KOPT-K1 (cell line): ENCODE results near the gene NAA38.

Experiments
- H3K27ac ChIP-seq: fragments of 200-600 bp; sonication (generic); 2 replicates; pipeline ENCODE4 v1.5.1; 2016; ENCODE audit warnings: antibody characterized with exemption, mild to moderate bottlenecking, low read depth, low read length; ENCODE audit not compliant: poor library complexity, severe bottlenecking
- H3K36me3 ChIP-seq: fragments of 200-600 bp; sonication (generic); 2 replicates; pipeline ENCODE4 v1.5.1; 2017; ENCODE audit warnings: antibody characterized with exemption, mild to moderate bottlenecking, low read length, moderate library complexity; ENCODE audit not compliant: insufficient read depth
- H3K9me3 ChIP-seq: fragments of 200-600 bp; sonication (generic); 2 replicates; pipeline ENCODE4 v1.5.1; 2017; ENCODE audit warnings: antibody characterized with exemption, low read length, mild to moderate bottlenecking; ENCODE audit not compliant: insufficient read depth, poor library complexity, severe bottlenecking

The NAA38 gene

DNA sequence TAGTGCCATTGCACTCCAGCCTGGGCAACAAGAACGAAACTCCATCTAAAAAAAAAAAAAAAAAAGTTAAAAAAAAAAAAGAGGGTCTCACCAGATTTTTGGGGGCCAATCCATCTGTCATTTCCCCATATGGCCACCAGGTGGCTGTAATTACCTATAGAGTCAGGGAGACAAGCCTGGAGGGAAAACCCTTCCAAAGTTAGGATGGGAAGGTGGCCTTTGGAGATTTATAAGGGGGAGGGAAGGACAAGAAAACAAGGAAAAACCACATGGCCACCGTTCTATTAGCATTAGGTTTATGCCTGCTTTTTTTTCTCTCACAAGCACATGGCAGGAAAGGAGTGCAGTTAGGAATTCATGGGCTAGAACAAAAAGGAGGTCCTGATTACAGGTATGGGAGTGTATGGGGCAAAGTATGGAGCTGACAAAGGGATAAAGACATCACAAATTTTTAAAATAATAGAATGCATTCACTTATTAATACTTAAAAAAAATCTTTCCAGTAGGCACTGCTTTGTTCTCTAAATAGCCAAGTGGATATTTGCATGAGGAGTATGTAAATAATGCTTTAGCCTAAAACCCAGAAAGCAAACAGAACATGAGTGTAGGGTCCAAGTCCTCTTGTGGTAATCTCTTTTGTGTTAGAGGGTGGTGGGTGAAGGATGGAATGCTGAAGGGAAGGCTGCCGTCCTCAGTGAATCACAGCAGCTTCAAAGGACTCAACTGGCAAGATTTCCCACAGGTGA lies 5.5 kb upstream of the NAA38 start:
- Histone ChIP-seq H3K36me3 (no peaks in the 10 kb centered on the region), H3K9me3 (no peaks in the 10 kb centered on the region), H3K27ac (no peak overlapping the region)

DNA sequence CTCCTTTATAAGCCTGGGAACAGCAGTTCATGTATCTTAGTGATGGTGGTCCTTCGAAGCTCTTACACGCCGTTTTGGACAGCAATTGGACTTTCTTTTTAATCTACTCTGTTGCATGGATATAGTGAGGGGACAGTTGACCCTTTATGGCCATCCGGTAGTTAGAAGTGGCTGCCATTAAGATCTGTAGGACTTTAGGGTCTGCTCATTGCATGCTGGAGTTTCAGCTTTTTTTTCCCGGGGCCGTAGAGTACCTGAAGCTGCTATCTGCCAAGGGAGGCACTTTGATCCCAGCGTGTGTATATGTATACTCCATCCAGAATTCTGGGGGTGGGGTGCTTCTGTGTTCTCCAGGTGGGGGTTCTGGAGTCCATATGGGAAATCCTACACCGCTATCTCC lies 1.7 kb upstream of the NAA38 start:
- no peaks in the 10 kb centered on the region for H3K9me3 ChIP-seq
- peaks cover 9% of the 10 kb centered on the region for H3K36me3 ChIP-seq
- H3K27ac ChIP-seq, result no peak overlapping the region

DNA sequence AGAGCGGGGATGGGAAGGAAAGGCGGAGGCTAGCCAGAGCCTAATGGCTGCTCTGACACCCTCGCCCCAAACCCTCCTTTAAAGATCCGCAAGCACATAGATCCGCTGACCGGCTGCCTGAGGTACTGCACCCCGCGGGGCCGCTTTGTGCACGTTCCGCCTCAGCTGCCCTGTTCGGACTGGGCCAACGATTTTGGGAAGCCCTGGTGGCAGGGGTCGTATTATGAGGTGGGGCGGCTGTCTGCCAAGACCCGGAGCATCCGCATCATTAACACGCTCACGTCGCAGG lies 1.1 kb upstream of the NAA38 start:
- no peaks in the 10 kb centered on the region for H3K9me3 ChIP-seq
- H3K36me3 ChIP-seq, result peaks cover 13% of the 10 kb centered on the region
- peak overlapping the region; percentile 95 for H3K27ac ChIP-seq

DNA sequence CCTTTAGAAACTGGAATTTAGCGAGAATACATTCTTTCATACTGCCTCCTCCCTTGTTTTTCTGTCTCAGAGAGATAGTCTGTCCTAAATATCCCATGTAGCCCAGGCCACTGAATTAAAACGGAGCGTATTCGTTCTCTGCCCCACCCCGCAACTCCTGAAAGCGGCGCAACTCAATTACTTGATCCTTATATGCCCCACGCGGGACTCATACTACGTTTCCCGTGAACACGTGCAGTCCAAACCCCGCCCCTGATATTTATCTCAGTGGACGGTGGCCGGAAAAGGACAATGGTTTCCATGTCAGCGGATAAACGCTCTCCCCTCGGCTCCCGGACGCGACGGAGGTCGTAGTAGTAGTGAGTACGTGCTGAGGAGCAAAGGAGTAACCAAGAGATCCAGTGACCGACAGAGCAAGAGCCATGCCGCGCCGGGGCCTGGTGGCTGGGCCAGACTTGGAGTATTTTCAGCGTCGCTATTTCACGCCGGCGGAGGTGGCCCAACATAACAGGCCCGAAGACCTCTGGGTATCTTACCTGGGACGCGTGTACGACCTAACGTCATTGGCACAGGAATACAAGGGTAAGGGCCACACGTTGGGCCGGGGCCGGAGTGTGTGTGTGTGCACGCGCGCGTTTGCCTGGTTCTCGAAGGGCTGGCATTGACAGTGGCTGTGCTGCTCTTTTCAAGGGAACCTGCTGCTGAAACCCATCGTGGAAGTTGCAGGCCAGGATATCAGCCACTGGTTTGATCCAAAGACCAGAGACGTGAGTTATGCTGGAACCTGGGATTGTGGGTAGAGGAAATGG lies 558 bp upstream of the NAA38 start, which contains the start of gene CYB5D1:
Gene CYB5D1 (plus strand): TSS at position 291 of the 809 bp plus-strand sequence. CDS start 132 bp downstream, at position 423.
- H3K9me3 ChIP-seq, result no peaks in the 10 kb centered on the region
- H3K27ac ChIP-seq, result peak within 1 kb of the TSS; percentile 95
- peaks cover 18% of the 10 kb centered on the region for H3K36me3 ChIP-seq

DNA sequence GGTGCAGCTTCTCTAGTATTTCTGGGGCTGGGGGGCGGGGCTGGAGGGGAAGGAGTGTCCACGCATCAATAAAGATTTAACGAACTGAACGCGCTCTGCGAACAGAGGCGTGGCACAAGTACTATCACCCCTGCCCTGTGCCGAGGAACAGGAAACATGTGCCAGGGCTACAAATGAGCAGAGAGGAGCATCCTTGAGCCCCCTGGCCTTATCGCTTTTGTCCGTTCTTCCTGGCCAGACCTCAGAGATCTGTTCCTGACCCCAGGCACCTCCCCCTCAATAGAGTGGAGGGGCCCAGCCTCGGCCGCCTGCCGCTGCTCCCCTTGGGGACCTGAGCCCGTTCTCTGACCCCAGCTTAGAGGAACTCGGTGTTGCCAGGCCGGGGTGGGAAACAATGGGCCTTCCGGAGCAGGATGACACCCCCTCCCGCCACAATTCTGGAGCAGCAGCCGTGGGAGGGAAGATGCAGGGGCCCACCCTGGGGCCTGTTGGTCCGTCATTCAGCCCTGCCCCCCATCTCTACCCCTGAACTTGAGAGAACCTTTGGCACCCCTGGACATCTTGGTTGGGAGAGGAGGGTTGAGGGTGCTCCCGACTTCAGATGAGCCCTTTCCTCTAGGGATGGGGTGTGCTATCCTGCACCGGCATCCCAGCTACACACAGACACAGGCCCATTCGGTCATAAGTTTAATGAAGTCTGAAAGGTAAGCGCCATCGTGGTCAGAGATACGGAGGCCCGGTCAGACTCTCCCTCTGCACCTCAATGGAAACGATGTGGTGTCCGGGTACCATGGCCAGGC lies 1.1 kb downstream of the NAA38 start:
- Histone ChIP-seq H3K9me3 (no peaks in the 10 kb centered on the region), H3K27ac (peak overlapping the region; percentile 95), H3K36me3 (peaks cover 32% of the 10 kb centered on the region)

DNA sequence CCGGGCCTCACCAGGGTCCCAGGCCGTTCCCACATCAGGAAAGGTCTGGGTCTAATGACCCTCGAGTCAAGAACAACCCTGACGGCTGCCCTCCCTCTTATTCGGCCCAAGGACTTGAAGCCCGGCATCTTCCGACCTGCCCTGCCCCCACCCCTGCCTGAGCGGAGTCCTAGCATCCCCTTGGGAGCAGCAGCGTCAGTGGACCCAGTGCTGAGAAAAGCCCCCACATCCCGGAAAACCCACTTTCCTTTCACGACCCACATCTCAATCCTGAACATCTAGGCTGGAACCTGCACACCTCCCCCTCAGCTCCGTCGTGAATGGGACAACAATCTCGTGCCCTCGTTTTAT lies 1.7 kb downstream of the NAA38 start:
- Histone ChIP-seq H3K9me3 (no peaks in the 10 kb centered on the region), H3K36me3 (peaks cover 37% of the 10 kb centered on the region), H3K27ac (no peak overlapping the region)

DNA sequence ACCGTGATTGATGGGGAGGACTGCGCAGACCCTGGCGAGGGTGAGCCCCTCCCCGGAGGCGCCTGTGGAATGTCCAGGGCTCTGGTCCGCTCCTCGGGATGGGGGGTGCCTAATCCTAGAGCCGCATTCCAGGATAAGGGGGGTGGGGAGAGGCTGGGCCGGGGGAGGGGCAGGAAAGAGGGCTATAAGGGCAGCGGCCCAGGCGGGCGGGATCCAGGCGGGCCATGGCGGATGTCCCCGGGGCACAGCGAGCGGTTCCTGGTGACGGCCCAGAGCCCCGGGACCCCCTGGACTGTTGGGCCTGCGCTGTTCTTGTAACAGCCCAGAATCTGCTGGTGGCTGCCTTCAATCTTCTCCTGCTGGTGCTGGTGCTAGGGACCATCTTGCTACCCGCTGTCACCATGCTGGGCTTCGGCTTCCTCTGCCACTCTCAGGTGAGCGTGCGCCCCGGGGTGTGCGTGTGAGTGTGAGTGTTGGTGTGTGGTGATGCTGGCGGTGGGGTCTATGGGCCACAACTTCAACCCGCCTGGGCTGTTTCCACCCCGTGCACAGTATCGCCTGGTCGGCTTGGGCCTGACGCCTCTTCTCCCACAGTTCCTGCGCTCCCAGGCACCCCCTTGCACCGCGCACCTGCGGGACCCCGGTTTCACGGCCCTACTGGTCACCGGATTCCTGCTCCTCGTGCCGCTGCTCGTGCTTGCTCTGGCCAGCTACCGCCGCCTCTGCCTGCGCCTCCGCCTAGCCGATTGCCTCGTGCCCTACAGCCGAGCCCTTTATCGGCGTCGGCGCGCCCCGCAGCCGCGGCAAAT lies 2.3 kb downstream of the NAA38 start, which contains the start of gene TMEM88:
Gene TMEM88 (plus strand): TSS at position 216 of the 809 bp plus-strand sequence. CDS start 9 bp downstream, at position 225.
- Histone ChIP-seq H3K9me3 (no peaks in the 10 kb centered on the region), H3K36me3 (peaks cover 43% of the 10 kb centered on the region), H3K27ac (no peak within 1 kb of the TSS)

DNA sequence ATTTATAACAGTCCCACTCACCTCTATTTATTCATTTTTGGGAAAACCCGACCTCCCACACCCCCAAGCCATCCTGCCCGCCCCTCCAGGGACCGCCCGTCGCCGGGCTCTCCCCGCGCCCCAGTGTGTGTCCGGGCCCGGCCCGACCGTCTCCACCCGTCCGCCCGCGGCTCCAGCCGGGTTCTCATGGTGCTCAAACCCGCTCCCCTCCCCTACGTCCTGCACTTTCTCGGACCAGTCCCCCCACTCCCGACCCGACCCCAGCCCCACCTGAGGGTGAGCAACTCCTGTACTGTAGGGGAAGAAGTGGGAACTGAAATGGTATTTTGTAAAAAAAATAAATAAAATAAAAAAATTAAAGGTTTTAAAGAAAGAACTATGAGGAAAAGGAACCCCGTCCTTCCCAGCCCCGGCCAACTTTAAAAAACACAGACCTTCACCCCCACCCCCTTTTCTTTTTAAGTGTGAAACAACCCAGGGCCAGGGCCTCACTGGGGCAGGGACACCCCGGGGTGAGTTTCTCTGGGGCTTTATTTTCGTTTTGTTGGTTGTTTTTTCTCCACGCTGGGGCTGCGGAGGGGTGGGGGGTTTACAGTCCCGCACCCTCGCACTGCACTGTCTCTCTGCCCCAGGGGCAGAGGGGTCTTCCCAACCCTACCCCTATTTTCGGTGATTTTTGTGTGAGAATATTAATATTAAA lies 3.1 kb downstream of the NAA38 start:
- no peaks in the 10 kb centered on the region for H3K9me3 ChIP-seq
- H3K36me3 ChIP-seq, result peaks cover 51% of the 10 kb centered on the region
- H3K27ac ChIP-seq, result no peak overlapping the region

DNA sequence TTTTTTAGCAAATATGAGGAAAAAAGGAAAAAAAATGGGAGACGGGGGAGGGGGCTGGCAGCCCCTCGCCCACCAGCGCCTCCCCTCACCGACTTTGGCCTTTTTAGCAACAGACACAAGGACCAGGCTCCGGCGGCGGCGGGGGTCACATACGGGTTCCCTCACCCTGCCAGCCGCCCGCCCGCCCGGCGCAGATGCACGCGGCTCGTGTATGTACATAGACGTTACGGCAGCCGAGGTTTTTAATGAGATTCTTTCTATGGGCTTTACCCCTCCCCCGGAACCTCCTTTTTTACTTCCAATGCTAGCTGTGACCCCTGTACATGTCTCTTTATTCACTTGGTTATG lies 3.7 kb downstream of the NAA38 start:
- H3K9me3 ChIP-seq, result no peaks in the 10 kb centered on the region
- peaks cover 56% of the 10 kb centered on the region for H3K36me3 ChIP-seq
- H3K27ac ChIP-seq, result no peak overlapping the region

DNA sequence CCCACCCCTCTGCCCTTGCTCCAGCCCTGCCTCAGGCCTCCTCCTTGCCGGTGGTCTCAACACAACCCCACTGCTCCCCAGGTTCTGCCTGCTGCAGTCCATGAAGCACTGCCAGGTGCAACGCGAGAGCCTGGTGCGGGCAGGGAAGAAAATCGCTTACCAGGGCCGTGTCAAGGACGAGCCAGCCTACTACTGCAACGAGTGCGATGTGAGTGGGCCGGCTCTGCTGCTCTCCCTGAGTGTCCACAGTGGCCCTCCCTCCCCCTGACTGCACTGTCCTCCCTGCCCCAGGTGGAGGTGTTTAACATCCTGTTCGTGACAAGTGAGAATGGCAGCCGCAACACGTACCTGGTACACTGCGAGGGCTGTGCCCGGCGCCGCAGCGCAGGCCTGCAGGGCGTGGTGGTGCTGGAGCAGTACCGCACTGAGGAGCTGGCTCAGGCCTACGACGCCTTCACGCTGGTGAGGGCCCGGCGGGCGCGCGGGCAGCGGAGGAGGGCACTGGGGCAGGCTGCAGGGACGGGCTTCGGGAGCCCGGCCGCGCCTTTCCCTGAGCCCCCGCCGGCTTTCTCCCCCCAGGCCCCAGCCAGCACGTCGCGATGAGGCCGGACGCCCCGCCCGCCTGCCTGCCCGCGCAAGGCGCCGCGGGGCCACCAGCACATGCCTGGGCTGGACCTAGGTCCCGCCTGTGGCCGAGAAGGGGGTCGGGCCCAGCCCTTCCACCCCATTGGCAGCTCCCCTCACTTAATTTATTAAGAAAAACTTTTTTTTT lies 4.3 kb downstream of the NAA38 start:
- Histone ChIP-seq H3K36me3 (peaks cover 61% of the 10 kb centered on the region), H3K27ac (no peak overlapping the region), H3K9me3 (no peaks in the 10 kb centered on the region)

DNA sequence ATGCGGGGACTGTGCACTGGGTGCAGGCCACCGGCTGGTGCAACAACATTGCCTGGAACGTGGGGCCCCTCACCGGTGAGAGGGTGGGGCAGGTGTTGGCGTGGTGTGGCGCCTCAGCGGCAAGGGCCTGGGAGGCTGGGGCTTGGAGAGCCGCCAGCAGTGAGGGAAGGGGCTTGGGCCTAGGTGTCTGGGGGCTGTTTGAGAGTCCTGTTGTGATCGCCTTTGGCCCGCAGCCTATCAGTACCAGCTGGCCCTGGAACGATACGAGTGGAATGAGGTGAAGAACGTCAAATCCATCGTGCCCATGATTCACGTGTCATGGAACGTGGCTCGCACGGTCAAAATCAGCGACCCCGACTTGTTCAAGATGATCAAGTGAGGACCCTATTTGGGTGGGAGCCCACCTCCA lies 5.1 kb downstream of the NAA38 start:
- Histone ChIP-seq H3K36me3 (peaks cover 68% of the 10 kb centered on the region), H3K27ac (no peak overlapping the region), H3K9me3 (no peaks in the 10 kb centered on the region)

DNA sequence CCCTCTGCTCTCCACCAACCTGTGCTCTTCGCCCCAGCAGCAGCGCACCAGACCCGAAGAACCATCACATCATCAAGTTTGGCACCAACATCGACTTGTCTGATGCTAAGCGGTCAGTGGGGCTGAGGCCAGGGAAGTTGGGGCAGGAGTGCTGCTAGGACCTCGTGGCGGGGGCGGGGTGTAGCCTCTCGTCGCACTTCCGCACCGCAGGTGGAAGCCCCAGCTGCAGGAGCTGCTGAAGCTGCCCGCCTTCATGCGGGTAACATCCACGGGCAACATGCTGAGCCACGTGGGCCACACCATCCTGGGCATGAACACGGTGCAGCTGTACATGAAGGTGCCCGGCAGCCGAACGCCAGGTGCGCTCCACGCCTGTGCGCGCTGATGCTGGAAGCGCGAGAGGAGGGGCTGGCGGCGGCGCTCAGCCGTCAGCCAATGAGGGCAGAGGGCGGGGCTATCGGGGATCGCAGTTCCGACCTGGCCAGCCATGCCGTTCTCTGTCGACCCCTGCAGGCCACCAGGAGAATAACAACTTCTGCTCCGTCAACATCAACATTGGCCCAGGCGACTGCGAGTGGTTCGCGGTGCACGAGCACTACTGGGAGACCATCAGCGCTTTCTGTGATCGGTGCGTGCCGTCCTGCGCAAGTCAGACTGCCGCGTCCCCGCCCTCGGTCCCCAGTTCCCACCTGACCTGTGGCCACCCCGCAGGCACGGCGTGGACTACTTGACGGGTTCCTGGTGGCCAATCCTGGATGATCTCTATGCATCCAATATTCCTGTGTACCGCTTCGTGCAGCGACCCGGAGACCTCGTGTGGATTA lies 5.7 kb downstream of the NAA38 start:
- peaks cover 74% of the 10 kb centered on the region for H3K36me3 ChIP-seq

More for the DNA sequence above, 5.7 kb downstream of the NAA38 start:
- Histone ChIP-seq H3K9me3 (no peaks in the 10 kb centered on the region), H3K27ac (no peak overlapping the region)
